Gastrocnemius medialis (tissue), 4 donors: ENCODE measurements around the gene CXCR3.
"Not testable (repeated sequence)": the region's sequence is repeated elsewhere in the genome, so short reads cannot be mapped to it uniquely, and the experiment has no call there.

Experiments
- POLR2A ChIP-seq, 2 donors: fragments of 450-650 bp; IDR thresholded peaks; one replicate each; pipeline ENCODE4 v1.6.1; 2017; ENCODE audit warnings: antibody characterized with exemption in 2 of 2, mild to moderate bottlenecking in 2 of 2, moderate library complexity in 2 of 2
- TF ChIP-seq, protein P1 (sequence below), 5 experiments: fragments of 450-650 bp in 3 of 5; fragments of 200-600 bp in 2 of 5; sonication (generic) in 2 of 5; IDR thresholded peaks in 4 of 5; conservative IDR thresholded peaks in 1 of 5; 1 replicate in 4 of 5; 2 replicates in 1 of 5; pipeline ENCODE4 v1.5.1; 2016 to 2019; ENCODE audit warnings: antibody characterized with exemption in 5 of 5, mild to moderate bottlenecking in 3 of 5, moderate library complexity in 3 of 5

DNA sequence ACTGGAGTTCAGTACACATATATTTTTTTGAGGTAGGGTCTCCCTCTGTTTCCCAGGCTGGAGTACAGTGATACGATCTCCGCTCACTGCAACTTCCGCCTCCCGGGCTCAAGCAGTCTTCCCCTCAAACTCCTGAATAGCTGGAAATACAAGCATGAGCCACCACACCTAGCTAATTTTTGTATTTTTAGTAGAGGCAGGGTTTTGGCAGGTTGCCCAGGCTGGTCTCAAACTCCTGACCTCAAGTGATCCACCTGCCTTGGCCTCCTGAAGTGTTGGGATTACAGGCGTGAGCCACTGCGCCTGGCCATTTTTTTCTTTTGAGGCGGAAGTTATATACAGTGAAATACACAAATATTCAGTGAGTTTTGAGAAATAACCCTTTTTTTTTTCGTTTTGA, 46.9 kb downstream of the CXCR3 start:
- TF ChIP-seq, protein P1, sequence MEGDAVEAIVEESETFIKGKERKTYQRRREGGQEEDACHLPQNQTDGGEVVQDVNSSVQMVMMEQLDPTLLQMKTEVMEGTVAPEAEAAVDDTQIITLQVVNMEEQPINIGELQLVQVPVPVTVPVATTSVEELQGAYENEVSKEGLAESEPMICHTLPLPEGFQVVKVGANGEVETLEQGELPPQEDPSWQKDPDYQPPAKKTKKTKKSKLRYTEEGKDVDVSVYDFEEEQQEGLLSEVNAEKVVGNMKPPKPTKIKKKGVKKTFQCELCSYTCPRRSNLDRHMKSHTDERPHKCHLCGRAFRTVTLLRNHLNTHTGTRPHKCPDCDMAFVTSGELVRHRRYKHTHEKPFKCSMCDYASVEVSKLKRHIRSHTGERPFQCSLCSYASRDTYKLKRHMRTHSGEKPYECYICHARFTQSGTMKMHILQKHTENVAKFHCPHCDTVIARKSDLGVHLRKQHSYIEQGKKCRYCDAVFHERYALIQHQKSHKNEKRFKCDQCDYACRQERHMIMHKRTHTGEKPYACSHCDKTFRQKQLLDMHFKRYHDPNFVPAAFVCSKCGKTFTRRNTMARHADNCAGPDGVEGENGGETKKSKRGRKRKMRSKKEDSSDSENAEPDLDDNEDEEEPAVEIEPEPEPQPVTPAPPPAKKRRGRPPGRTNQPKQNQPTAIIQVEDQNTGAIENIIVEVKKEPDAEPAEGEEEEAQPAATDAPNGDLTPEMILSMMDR (IDR thresholded peaks at IDR 0.05 in 4 of 5, conservative IDR thresholded peaks at IDR 0.05 in 1 of 5): not testable (repeated sequence)
- TF ChIP-seq POLR2A (IDR thresholded peaks at IDR 0.05): not testable (repeated sequence)
